NCI-H526 treated with DMSO at 0.1 percent for 48 hours (cell line): ENCODE measurements around the gene TAB2.
"Not testable (repeated sequence)": the region's sequence is repeated elsewhere in the genome, so short reads cannot be mapped to it uniquely, and the experiment has no call there.

Source experiments
- DNase-seq: peaks from one replicate; lab custom pipeline; 2025; lab: John Stamatoyannopoulos, UW

Gene TAB2

GRCh38 chr6:149444360-149445094 is 127.0 kb downstream of the TAB2 start:
- DNase-seq, result not testable (repeated sequence)

- DNase-seq, result no peak
Observed at GRCh38 chr6:149445095-149445466, 127.6 kb downstream of the TAB2 start.

GRCh38 chr6:149445573-149445972 is 128.1 kb downstream of the TAB2 start:
- DNase-seq, result no peak

GRCh38 chr6:149446791-149447376 is 129.4 kb downstream of the TAB2 start:
- no peak for DNase-seq

GRCh38 chr6:149448821-149449453 is 131.4 kb downstream of the TAB2 start:
- DNase-seq, result no peak

GRCh38 chr6:149449831-149450678 is 132.5 kb downstream of the TAB2 start:
- no peak for DNase-seq

GRCh38 chr6:149450679-149451375 is 133.3 kb downstream of the TAB2 start:
- no peak for DNase-seq

GRCh38 chr6:149451376-149452036 is 134.0 kb downstream of the TAB2 start:
- no peak for DNase-seq

- DNase-seq, result no peak
Observed at GRCh38 chr6:149452037-149452939, 134.8 kb downstream of the TAB2 start.

GRCh38 chr6:149453597-149454345 is 136.3 kb downstream of the TAB2 start:
- DNase-seq, result no peak

GRCh38 chr6:149454346-149454848 is 136.9 kb downstream of the TAB2 start:
- no peak for DNase-seq

GRCh38 chr6:149455031-149455732 is 137.7 kb downstream of the TAB2 start:
- no peak for DNase-seq

GRCh38 chr6:149456311-149457021 is 139.0 kb downstream of the TAB2 start:
- no peak for DNase-seq

GRCh38 chr6:149457316-149457884 is 139.9 kb downstream of the TAB2 start:
- DNase-seq, result no peak

- no peak for DNase-seq
Observed at GRCh38 chr6:149458196-149458595, 140.7 kb downstream of the TAB2 start.

- DNase-seq, result no peak
Observed at GRCh38 chr6:149458806-149459205, 141.3 kb downstream of the TAB2 start.

- no peak for DNase-seq
Observed at GRCh38 chr6:149459761-149460160, 142.2 kb downstream of the TAB2 start.

- not testable (repeated sequence) for DNase-seq
Observed at GRCh38 chr6:149460249-149460648, 142.7 kb downstream of the TAB2 start.
